K562 (cell line): ENCODE measurements around the gene FGF5. TPM values are rescaled to one million over a fixed set of nuclear protein-coding genes. Genes with fewer than 3 reads are reported as not detected.

Experiments
- CHD7 ChIP-seq: fragments of 200-600 bp; sonication (generic); IDR thresholded peaks from one replicate; pipeline ENCODE4 v1.6.1; 2012; ENCODE audit warnings: mild to moderate bottlenecking, low read depth, low read length, inconsistent platforms
- LARP7 ChIP-seq: fragments of 450-650 bp; IDR thresholded peaks from 2 replicates; pipeline ENCODE4 v1.6.1; 2016
- ZKSCAN8 ChIP-seq: fragments of 200-800 bp; sonication (Bioruptor generic); IDR thresholded peaks from 2 replicates; pipeline ENCODE4 v1.6.1; 2016; ENCODE audit warnings: missing genetic modification characterization, missing compliant biosample characterization
- ZNF232 ChIP-seq: sonication (generic); formaldehyde crosslinking; IDR thresholded peaks from 2 replicates; pipeline ENCODE4 v1.8.0; 2022; ENCODE audit warnings: mild to moderate bottlenecking, missing genetic modification reagents
- polyA plus RNA-seq, 8 experiments: library from polyadenylated mRNA; depleted of rRNA in 4 of 8; stranded (reverse) in 5 of 8; unstranded in 3 of 8; fragments of >200 nt; fragmentation: Nextera tagmentation in 2 of 8; fragmentation: Illumina TruSeq in 1 of 8; extraction: Ambion mirVana in 2 of 8; extraction: Trizol in 1 of 8; gene quantifications; 2 replicates each; pipeline versions ENCODE4 v1.2.1 to v1.2.3, GENCODE V29; 2011 to 2014; ENCODE audit warnings: inconsistent platforms in 1 of 8, missing spikeins in 1 of 8
- total RNA-seq, 7 experiments: library from RNA; depleted of rRNA in 6 of 7; stranded (reverse); fragments of >200 nt in 6 of 7; fragmentation: Illumina TruSeq in 2 of 7; extraction: Trizol in 2 of 7; gene quantifications; 2 replicates each; pipeline versions ENCODE4 v1.2.1 to v1.2.3, GENCODE V29; 2011 to 2021; ENCODE audit warnings: low replicate concordance in 1 of 7

The FGF5 gene
- total and polyA plus RNA-seq, 9 of the 15 experiments (the other 6 are each of a cell fraction or from before 2014, with no cell fraction given): 0.38 to 2.7 (median 1.1) TPM

GRCh38 chr4:80276931-80277330, 10.5 kb downstream of the FGF5 start (continued):
- TF ChIP-seq CHD7 (no peak), ZKSCAN8 (CRISPR knock-in tag) (no peak), ZNF232 (no peak), LARP7 (no peak)
